NCI-H2081 treated with DMSO at 0.1 percent for 48 hours (cell line): Measurements from ENCODE around the gene GPR152.
"Not testable (repeated sequence)": the region's sequence is repeated elsewhere in the genome, so short reads cannot be mapped to it uniquely, and the experiment has no call there.

ENCODE experiments used
- DNase-seq: peaks from one replicate; lab custom pipeline; 2025; lab: John Stamatoyannopoulos, UW

The GPR152 gene

DNA sequence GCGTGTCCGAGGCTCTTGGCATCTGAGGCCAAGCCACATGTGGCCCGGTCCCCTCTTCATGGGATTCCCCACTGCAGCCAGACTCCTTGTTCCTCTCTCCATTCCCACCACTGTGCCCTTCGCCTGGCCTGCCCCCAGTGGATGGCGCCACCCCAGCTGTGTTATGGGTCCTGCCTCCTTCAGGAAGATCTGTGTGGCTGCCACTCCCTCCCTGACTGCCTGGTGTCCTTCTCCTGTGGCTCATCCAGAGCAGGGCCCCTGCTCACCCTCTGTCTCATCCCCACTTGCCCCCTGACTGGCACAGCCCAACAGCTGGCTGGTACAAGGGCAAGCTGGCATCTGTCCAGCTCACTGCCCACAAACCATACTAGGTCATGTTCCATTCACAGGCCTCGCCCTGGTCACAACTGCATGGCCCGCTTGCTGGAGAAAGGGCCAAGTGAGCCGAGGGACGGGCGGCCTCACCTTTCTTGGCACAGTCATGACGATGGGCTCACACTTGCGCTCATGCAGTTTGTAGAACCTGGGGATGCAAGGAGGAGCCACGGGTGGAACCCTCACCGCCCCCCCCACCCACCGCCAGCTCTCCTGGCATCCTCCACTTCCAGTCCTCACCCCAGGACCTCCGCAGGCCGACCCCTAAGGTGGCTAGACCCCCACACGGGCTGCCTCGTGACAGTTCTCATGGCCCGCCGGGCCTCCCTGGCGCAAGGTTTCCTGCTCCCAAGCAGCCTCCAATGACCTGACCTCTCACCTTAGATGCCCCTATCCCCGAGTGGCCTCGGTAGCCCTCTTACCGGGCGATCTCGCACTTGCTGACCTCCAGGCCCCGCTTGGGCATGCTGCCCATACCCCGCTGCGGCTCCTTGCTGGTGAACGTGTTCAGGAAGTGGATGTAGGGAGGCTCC lies 13.0 kb downstream of the GPR152 start:
- DNase-seq: no peak

DNA sequence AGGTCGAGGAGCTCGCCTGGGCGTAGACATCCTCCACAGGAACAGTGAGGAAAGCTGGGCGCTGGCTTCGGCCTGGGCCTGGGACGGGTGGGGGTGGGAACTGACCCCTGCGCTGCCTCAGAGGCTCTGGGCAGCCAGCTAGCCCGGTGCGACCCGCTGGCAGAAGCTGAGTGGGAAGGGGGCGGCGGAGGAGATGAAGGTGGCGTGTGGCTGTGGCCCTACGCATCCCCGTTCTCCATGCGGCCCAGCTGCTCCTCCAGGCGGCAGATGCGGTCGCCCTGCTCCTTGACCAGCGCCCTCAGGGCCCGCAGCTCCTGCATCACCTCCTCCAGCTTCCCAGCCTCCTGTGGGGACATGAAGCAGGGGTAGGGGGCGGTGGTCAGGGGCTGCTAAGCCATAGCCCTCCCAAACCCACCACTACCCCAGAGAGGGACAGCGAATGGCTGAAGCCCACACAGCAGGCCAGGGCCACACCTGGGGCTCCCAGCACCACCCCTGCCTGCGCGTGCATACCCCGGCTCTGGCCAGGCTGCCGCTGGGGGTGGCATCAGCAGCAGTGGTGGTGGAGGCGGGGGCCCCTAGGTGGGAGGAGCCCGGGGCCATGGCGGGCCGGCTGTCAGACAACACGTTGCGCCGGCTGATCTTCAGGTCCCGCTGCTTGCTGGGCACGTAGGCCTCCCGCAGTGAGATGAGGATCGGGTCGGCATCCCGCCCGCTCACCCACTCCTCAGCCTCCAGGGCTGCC lies 14.2 kb downstream of the GPR152 start:
- no peak for DNase-seq

GRCh38 chr11:67437809-67438157 lies 14.7 kb downstream of the GPR152 start:
- no peak for DNase-seq

DNA sequence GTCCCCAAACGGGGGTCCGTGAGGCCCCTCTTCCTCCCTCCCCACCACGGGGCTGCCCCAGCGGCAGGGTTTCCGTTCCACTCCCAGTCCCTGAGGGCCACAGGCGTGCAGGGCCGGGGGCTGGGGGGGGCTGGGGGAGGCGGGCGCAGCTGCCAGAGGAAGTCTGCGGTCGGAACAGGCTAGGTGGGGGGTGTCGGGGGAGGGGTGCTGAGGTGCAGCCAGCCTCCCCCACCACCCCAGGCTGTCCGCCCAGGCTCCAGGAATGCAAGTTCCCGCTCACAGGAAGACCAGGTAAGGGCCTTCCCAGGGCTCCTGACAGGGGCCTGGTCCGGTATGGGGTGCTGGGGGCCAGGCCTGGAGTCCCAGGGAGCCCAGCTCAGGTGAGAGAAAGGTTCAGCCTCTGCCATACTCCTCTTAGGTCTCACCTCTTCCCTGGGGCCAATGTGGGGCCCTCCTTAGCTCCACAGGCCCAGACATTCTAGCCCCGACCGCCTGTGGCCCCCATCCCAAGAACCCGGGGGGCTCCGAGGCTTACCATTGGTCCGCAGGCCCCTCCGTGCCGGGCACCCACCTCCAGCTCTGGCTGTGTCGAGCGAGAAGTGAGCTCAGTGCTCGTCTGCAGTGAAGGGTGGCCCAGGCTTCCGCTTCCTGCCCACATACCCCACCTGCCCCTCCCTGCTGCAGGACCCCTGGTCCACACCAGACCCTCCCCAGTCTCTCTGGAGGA lies 15.3 kb downstream of the GPR152 start, which contains the start of gene PTPRCAP:
TSS of gene PTPRCAP (minus strand) at position 601 of the 727 bp plus-strand sequence. CDS start at position 538, 63 bp downstream.
- no peak for DNase-seq

DNA sequence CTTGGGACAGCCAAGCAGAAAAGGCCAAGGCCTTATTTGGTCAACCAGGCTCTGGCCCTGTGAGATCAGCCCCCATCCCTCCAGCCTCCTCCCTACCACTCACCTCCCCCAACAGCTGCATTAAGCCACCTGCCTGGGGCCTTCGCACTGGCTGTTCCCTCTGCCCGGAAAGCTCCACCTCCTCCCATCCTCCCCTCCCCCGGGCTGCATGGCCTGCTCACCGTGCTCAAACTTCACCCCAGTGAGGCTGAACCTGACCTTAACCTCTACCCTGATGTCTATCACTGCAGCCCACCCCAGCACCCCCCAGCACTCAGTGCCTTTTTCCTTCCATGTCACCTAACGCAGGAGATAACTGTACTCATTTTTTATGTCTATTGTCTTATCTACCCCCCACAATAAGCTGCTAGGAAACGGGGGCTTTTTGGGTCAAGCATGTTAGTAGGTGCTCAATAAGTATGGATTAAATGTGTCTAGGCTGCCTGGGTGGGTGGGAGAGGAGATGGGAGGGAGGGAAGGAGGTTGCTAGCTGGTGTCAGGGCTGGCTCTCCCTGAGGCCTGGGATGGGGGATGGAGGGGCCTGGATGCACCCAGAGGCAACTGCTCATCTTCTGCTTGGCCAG lies 16.0 kb downstream of the GPR152 start:
- no peak for DNase-seq

DNA sequence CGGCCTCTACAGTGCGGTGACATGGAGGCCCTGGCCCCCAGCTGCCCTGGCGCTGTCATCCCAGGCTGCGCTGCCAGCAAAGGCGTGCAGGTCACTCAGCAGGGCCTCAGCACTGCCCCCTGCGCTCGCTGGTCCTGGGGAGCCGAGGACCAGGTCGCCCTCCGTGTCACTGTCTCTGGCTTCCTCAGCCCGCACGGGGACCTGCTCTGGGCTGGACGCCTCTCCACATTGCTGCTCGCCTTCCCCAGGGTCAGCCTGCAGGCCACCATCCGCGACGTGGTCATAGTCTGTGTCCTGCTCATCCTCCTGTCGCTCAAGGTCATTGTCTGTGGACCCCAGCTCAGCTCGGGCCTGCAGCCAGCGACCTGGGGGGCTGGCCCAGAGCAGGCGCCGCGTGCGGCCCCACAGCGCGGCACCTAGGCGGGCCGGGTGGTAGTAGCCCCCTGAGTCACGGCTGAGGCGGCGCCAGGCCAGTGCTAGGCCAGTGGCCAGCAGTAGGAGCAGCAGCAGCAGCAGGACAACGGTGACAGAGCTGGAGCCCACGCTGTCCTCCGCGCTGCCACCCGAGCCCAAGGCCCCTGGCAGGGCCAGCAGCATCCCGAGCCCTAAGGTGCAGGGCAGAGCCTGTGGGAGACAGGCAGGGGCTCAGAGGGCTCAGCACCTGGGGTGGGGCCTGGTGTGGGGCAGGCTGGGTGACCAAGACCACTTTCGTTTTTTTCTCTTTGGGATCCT lies 16.6 kb downstream of the GPR152 start:
- no peak for DNase-seq

- DNase-seq: no peak
Measured at GRCh38 chr11:67435031-67435726, 17.4 kb downstream of the GPR152 start.

DNA sequence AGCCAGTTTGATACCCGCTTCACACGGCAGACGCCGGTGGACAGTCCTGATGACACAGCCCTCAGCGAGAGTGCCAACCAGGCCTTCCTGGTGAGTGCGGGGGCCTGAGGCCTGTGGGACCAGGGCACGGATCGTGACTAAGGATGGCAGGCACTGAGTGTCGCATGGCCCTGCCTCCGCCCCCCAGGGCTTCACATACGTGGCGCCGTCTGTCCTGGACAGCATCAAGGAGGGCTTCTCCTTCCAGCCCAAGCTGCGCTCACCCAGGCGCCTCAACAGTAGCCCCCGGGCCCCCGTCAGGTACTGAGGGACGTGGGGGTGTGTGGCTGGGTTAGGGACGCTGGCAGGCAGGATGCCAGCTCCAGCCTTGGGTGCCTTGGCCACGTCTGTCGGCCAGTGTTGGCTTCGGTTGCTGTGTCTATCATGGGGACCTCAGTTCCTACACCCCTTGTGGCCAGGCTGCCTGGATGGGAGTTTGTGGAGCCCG lies 18.1 kb downstream of the GPR152 start:
- DNase-seq: no peak

GRCh38 chr11:67433536-67434394 lies 18.8 kb downstream of the GPR152 start:
- no peak for DNase-seq

DNA sequence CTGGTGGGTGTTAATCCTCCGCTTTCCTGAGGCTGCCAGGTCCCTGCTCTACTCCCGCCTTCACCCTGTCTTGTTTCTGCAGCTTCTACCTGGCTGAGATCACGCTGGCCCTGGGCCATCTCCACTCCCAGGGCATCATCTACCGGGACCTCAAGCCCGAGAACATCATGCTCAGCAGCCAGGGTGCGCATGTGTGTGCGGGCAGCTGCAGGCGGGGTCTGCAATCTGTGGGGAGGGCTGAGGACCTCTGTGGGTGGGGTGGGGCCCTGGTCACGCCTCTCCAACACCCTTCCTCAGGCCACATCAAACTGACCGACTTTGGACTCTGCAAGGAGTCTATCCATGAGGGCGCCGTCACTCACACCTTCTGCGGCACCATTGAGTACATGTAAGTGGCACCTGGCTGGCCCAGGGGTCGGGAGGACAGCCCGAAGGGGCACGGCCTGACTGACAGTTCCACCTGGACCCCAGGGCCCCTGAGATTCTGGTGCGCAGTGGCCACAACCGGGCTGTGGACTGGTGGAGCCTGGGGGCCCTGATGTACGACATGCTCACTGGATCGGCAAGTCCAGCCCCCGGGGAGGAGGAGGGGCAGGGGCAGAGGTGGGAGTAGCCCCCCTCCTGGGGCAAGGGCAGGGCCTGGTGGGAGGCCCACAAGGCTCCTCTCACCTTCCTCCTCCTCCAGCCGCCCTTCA lies 19.7 kb downstream of the GPR152 start:
- no peak for DNase-seq

- DNase-seq: no peak
Measured at GRCh38 chr11:67431346-67432249, 20.9 kb downstream of the GPR152 start.

DNA sequence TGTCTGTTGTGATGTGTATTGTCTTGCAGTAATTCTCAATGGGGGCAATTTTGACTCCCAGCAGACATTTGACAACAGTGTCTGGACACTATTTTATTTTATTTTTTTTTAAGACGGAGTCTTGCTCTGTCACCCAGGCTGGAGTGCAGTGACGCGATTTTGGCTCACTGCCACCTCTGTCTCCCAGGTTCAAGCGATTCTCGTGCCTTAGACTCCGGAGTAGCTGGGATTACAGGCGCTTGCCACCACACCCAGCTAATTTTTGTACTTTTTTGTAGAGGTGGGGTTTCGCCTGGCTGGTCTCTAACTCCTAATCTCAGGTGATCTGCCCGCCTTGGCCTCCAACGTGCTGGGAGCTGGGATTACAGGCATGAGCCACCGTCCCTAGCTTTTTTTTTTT lies 22.8 kb downstream of the GPR152 start:
- DNase-seq: no peak

DNA sequence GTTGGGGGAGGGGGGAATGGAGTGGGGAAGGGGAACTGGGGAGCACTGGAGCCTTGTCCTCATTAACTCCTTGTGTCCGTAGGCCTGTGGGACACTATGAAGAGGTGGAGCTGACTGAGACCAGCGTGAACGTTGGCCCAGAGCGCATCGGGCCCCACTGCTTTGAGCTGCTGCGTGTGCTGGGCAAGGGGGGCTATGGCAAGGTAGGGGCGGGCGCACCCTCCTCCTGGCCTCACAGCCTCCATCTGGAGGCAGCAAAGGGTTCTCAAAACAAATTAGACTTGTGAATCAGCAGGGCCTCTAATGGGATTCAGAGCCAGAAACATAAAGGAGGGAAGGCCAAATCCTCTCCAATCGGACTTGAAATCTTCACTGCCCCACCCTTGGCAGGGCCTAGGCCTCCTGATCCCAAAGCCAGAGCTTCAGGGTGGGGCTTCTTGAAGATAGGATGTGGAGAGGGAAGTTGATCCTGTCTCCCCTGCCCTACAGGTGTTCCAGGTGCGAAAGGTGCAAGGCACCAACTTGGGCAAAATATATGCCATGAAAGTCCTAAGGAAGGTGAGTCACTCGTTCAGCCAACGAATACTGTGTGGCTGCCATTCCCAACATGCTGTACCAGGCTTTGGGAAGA lies 23.4 kb downstream of the GPR152 start:
- no peak for DNase-seq

- DNase-seq: peak; percentile 91
Measured at GRCh38 chr11:67428052-67429001, 24.2 kb downstream of the GPR152 start, which contains the start of gene RPS6KB2. Gene RPS6KB2 (plus strand): TSS chr11:67428494. CDS start chr11:67428546, 52 bp downstream.

GRCh38 chr11:67427364-67427859 lies 25.1 kb downstream of the GPR152 start:
- DNase-seq: not testable (repeated sequence)
